ENCODE measurements around the gene CHN2.

GRCh38 chr7:29500719-29501118 lies 306.1 kb downstream of the CHN2 start:
- TF ChIP-seq TAF1 (IDR thresholded peaks at IDR 0.05; ENCODE audit: borderline replicate concordance, low read depth, low read length) (no peak), GATA2 (CRISPR knock-in tag; IDR thresholded peaks at IDR 0.05) (no peak)
